ENCODE results near the gene PDE6D.
A peak's percentile ranks its signal among the peaks of the same experiment; 100 is the strongest.
"Not testable (repeated sequence)": the region's sequence is repeated elsewhere in the genome, so short reads cannot be mapped to it uniquely, and the experiment has no call there.

Gene PDE6D

DNA sequence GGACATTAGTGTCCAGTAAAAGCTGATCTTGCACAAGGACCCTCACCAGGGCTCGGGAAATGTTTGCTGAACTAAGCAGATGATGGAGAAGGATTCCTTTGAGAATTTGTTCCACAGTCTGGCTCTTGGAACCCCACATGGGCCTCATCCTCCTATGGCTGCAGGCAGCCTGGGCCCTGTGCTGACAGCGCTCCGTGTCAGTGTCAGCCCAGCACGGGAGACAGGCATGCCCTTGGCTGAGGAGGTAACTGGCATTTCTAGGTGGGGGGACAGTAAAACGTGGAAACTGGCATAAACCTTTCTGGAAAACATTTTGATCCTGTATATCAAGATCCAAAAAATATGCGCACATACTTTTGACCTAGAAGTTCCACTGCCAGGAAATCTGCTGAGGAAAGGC, 62.3 kb downstream of the PDE6D start:
- Mint-ChIP-seq H3K36me3 (ENCODE audit: low read depth) (peaks cover 13% of the 10 kb centered on the region), H3K4me3 (no peak overlapping the region), H3K9me3 (no peaks in the 10 kb centered on the region), H3K27me3 (ENCODE audit: low read depth) (no peaks in the 10 kb centered on the region), H3K4me1 (ENCODE audit: low read depth) (peaks cover 9% of the 10 kb centered on the region), H3K27ac (no peak overlapping the region)
- DNase-seq (ENCODE audit: low spot score): no peak

DNA sequence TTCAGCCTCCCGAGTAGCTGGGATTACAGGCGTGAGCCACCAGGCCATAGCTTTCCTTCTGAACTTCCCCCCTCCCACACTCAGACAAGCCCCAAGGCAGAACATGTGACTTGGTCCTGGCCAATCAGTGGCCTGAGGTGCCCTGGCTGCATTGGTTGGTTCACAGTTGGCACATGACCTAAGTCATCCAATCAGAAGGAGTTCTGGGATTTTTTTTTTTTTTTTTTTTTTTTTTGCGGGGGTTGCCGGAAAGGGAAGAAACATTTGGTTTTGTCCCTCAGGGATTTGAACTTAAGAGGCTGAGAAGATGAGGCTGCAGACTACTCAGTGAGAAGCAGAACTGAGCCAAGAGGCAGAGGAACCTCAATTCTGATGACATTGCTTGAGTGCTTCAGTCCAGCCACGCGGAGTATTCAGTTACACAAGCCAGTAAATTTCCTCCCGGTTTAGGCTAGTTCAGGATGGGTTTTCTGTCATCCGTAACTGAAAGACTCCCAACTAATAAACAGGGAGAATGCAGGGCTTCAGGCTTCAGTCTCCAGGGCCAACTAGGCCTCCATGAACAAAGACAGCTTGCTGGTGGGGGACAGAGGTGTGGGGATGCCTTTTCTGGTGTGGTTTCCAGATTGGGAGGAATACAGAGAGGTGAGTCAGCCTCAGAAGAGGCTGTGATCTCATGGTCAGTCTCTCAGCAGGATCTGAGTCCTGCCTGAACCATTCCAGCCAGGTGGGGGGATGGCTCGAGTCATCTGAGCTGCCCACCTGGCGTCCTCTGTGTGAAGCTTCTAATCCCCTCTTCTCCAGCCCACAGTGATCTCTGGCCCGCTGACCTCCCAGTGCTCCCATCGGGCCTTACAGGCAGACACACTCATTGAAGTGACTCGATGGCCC, 63.6 kb downstream of the PDE6D start:
- peaks cover 22% of the 10 kb centered on the region for H3K36me3 Mint-ChIP-seq (ENCODE audit: low read depth)
- no peaks in the 10 kb centered on the region for H3K9me3 Mint-ChIP-seq
- H3K27me3 Mint-ChIP-seq (ENCODE audit: low read depth): no peaks in the 10 kb centered on the region
- DNase-seq (ENCODE audit: low spot score): no peak
- no peak overlapping the region for H3K27ac Mint-ChIP-seq
- peaks cover 16% of the 10 kb centered on the region for H3K4me1 Mint-ChIP-seq (ENCODE audit: low read depth)
- H3K4me3 Mint-ChIP-seq: no peak overlapping the region

GRCh38 chr2:231716666-231717280, 64.3 kb downstream of the PDE6D start:
- no peak overlapping the region for H3K27ac Mint-ChIP-seq
- peaks cover 23% of the 10 kb centered on the region for H3K4me1 Mint-ChIP-seq (ENCODE audit: low read depth)

DNA sequence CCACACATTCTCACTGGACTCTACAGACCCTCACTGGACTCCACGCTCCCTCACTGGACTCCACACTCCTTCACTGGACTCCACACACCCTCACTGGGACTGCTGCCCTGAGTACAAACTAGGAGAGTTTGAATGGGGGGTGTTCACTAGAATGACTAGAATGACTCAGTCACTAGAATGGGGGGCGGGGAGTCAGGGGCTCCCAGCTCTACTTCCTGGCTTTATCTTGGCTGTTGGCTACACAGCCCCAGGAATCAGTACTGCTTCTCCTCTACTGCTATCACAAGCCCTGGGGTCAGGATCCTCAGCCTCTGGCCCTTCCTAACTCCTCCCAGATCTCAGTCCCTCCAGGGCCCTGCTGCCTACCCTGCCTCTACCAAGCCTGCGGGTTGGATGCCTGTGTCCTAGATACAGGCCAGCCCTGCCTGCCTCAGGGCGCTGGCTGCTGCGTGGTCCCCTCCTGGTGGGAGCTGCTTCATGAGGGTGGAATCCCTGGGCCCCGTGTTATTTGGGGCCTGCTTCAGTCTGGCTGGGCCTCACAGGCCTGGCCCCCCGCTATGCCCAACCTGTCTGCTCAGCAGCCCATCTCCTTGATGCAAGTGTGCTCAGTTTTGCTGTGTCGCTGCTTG, 65.0 kb downstream of the PDE6D start:
- H3K9me3 Mint-ChIP-seq: no peaks in the 10 kb centered on the region
- H3K4me1 Mint-ChIP-seq (ENCODE audit: low read depth): peaks cover 28% of the 10 kb centered on the region
- peak overlapping the region; percentile 34 for H3K27ac Mint-ChIP-seq
- no peaks in the 10 kb centered on the region for H3K27me3 Mint-ChIP-seq (ENCODE audit: low read depth)
- H3K4me3 Mint-ChIP-seq: no peak overlapping the region
- peaks cover 37% of the 10 kb centered on the region for H3K36me3 Mint-ChIP-seq (ENCODE audit: low read depth)
- no peak for DNase-seq (ENCODE audit: low spot score)

More at GRCh38 chr2:231716666-231717280, 64.3 kb downstream of the PDE6D start:
- Mint-ChIP-seq H3K4me3 (no peak overlapping the region), H3K36me3 (ENCODE audit: low read depth) (peaks cover 30% of the 10 kb centered on the region), H3K9me3 (no peaks in the 10 kb centered on the region), H3K27me3 (ENCODE audit: low read depth) (no peaks in the 10 kb centered on the region)
- no peak for DNase-seq (ENCODE audit: low spot score)

GRCh38 chr2:231715499-231715837, 65.6 kb downstream of the PDE6D start:
- no peaks in the 10 kb centered on the region for H3K27me3 Mint-ChIP-seq (ENCODE audit: low read depth)
- H3K4me1 Mint-ChIP-seq (ENCODE audit: low read depth): peaks cover 28% of the 10 kb centered on the region
- no peak for DNase-seq (ENCODE audit: low spot score)
- peak overlapping the region; percentile 34 for H3K27ac Mint-ChIP-seq
- no peaks in the 10 kb centered on the region for H3K9me3 Mint-ChIP-seq
- H3K4me3 Mint-ChIP-seq: no peak overlapping the region
- H3K36me3 Mint-ChIP-seq (ENCODE audit: low read depth): peaks cover 41% of the 10 kb centered on the region

DNA sequence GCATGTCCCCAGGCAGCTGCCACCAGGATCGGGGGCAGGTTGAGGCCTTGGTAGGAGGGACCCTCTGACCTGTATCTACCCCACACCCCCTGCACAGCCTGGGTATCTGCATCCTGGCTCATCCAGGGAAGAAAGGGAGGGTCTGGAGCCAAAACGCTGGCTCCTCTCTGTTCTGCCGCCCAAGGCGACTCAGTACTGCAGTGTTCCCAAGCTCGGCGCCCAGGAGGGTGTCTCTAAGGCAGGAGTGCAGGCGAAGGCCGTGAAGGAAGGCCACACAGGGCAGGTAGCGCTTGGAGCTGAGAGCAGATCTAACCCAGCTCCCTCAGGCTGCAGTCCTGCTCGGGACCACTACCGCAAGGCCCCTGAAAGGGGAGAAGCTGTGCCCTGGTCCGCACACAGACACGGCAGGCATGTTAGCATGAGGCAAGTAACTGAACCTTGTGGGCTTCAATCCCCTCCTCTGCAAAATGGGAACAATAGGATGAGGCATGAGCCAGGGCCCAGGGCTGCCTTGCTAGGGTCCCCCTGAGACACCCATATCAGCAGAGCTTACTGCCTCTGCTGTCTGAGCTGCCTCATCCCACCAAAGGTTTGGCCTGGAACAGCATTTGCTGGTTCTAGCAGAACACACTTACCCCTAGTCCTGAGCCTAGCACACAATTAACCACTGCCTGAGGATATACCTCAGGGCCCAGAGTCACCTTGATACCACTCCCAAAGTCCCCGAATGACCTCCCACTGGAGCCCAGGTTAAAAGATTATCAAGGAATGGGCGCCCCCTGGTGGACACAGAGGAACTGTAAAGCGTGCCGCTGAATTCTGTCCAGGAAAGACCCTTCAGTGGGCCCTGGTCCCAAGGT, 66.2 kb downstream of the PDE6D start:
- peak; percentile 69 for DNase-seq (ENCODE audit: low spot score)
- Mint-ChIP-seq H3K9me3 (no peaks in the 10 kb centered on the region), H3K4me3 (no peak overlapping the region), H3K4me1 (ENCODE audit: low read depth) (peaks cover 28% of the 10 kb centered on the region), H3K27ac (peak overlapping the region; percentile 94), H3K36me3 (ENCODE audit: low read depth) (peaks cover 43% of the 10 kb centered on the region), H3K27me3 (ENCODE audit: low read depth) (no peaks in the 10 kb centered on the region)

GRCh38 chr2:231713730-231714638, 67.1 kb downstream of the PDE6D start:
- peak; percentile 83 for DNase-seq (ENCODE audit: low spot score)
- Mint-ChIP-seq H3K4me3 (peak overlapping the region; percentile 74), H3K27ac (peak overlapping the region; percentile 94), H3K4me1 (ENCODE audit: low read depth) (peaks cover 28% of the 10 kb centered on the region), H3K9me3 (no peaks in the 10 kb centered on the region), H3K36me3 (ENCODE audit: low read depth) (peaks cover 48% of the 10 kb centered on the region), H3K27me3 (ENCODE audit: low read depth) (no peaks in the 10 kb centered on the region)

DNA sequence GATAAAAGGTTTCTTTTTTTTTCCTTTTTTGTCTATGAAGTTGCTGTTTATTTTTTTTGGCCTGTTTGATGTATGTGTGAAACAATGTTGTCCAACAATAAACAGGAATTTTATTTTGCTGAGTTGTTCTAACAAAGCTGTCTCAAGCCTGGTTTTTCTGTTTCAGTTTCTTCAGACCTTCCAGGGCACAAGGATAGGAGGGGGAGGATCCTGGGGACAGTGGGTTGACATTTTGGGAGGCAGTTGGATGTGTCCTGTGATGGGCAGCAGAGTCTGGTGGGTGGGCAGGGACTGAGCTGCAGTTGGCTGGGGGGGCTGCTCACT, 67.7 kb downstream of the PDE6D start:
- not testable (repeated sequence) for DNase-seq (ENCODE audit: low spot score); H3K9me3 Mint-ChIP-seq; H3K27me3 Mint-ChIP-seq (ENCODE audit: low read depth)
- Mint-ChIP-seq H3K4me1 (ENCODE audit: low read depth) (peaks cover 29% of the 10 kb centered on the region), H3K4me3 (peak overlapping the region; percentile 74), H3K27ac (peak overlapping the region; percentile 94), H3K36me3 (ENCODE audit: low read depth) (peaks cover 51% of the 10 kb centered on the region)

DNA sequence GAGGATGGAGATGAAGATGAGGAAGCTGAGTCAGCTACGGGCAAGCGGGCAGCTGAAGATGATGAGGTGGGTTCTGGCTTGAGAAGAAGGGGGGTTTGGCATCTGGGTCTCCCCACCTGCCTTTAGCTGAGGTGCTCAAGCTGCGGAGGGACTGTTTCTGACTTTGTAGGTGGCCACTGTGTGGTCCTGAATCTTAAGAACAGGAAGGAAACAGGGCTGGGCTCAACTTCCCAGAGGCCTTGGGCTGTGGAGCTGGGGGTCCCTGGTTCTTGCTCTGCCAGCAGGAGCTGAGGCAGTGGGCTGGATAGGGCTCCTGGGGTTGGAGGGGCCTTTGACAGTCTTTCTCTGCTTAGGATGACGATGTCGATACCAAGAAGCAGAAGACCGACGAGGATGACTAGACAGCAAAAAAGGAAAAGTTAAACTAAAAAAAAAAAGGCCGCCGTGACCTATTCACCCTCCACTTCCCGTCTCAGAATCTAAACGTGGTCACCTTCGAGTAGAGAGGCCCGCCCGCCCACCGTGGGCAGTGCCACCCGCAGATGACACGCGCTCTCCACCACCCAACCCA, 68.5 kb downstream of the PDE6D start:
- Mint-ChIP-seq H3K4me1 (ENCODE audit: low read depth) (peaks cover 31% of the 10 kb centered on the region), H3K4me3 (peak overlapping the region; percentile 100), H3K27ac (peak overlapping the region; percentile 99), H3K36me3 (ENCODE audit: low read depth) (peaks cover 52% of the 10 kb centered on the region)
- not testable (repeated sequence) for H3K9me3 Mint-ChIP-seq; H3K27me3 Mint-ChIP-seq (ENCODE audit: low read depth)
- DNase-seq (ENCODE audit: low spot score): peak; percentile 69

DNA sequence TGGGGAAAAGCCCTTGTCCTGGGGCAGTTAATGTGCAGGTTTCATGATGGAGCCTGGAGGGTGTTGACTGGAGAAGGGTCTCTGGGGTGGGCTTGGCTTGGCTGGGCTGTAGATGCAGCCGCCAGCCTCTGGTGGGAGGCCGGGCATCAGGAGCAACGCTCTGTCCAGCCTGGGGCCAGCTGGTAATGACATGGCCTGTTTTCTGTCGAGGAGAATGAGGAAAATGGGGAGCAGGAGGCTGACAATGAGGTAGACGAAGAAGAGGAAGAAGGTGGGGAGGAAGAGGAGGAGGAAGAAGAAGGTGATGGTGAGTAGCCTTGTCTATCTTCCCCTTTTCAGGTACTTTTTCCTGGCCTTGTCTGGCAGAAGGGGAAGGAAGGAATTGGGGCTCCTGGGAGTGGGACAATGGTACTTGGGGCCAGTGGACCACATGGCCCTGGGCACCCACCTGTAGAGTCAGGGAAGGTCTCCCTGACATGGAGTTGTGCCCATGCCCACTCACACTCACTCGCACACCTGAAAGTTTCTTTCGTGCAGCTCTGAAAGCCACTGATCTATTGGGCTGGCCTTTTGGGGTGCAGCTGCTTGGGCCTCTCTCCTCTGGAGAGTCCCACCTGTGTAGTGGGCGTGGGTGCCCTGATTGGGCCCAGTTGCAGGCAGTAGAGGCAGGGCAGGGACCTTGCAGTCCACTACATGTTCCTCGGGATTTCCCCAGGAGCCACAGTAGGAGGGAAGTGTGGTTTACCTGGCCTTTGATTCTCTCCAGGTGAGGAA, 69.2 kb downstream of the PDE6D start:
- H3K27ac Mint-ChIP-seq: peak overlapping the region; percentile 99
- peaks cover 31% of the 10 kb centered on the region for H3K4me1 Mint-ChIP-seq (ENCODE audit: low read depth)
- H3K36me3 Mint-ChIP-seq (ENCODE audit: low read depth): peaks cover 52% of the 10 kb centered on the region
- no peaks in the 10 kb centered on the region for H3K9me3 Mint-ChIP-seq
- DNase-seq (ENCODE audit: low spot score): peak; percentile 32
- H3K4me3 Mint-ChIP-seq: peak overlapping the region; percentile 100
- H3K27me3 Mint-ChIP-seq (ENCODE audit: low read depth): peaks cover 2% of the 10 kb centered on the region

DNA sequence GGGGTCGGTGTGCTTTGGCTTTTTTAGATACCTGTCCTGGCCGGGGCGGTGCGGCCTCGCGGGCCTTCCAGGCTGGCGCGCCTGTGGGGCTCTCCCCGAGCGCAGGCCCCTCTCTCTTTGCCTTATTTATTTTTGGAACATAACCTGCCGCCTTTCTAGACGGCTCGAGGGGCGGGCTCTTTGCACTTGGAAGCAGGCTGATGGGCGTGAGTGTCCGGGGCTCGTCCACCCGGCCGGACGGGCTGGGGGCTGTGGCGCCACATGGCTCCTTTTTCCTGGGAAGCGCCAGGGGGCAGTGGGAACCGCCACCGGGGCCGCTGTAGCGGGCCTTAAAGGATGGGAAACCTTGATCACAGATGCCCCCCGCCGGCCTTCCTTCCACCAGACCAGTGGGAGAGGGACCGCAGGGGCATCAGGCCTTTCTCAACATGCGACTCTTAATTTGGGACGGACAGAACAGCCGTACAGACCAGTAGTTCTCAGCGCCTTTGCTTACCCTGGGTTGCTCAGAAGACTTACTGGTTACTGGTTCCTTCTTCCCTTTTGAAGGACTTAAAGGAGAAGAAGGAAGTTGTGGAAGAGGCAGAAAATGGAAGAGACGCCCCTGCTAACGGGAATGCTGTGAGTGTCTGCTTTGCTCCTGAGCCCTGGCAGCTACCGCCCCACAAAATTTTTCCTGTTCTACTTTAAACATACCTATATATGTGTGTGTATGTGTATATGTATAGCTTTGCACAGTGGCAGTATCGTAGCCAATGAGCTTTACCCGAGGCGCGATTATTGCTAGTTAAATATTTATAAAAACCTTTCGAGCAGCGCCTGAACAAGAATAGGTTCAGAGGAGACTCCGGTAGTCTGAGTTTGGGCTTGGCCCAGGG, 70.0 kb downstream of the PDE6D start:
- H3K9me3 Mint-ChIP-seq: no peaks in the 10 kb centered on the region
- peak overlapping the region; percentile 100 for H3K4me3 Mint-ChIP-seq
- H3K27ac Mint-ChIP-seq: peak overlapping the region; percentile 99
- DNase-seq (ENCODE audit: low spot score): no peak
- peaks cover 52% of the 10 kb centered on the region for H3K36me3 Mint-ChIP-seq (ENCODE audit: low read depth)
- peaks cover 2% of the 10 kb centered on the region for H3K27me3 Mint-ChIP-seq (ENCODE audit: low read depth)
- peaks cover 33% of the 10 kb centered on the region for H3K4me1 Mint-ChIP-seq (ENCODE audit: low read depth)

Data from T-helper 2 cell treated with Interferon-gamma antibody and Interleukin-4, amounts not matched to agents 5 μg/mL and 100 μg/mL, for 36 hours (primary cell).